Esophagus (tissue), 2 donors: ENCODE data around the gene LGALS1. TPM values are rescaled to one million over a fixed set of nuclear protein-coding genes. Genes with fewer than 3 reads are reported as not detected.
"Not testable (repeated sequence)": the region's sequence is repeated elsewhere in the genome, so short reads cannot be mapped to it uniquely, and the experiment has no call there.

Source experiments
- H3K27ac ChIP-seq, 2 donors: one replicate each; pipeline ENCODE4 v1.5.1; 2013; ENCODE audit warnings: low read depth in 2 of 2, mild to moderate bottlenecking in 2 of 2, inconsistent platforms in 1 of 2, low read length in 1 of 2, moderate library complexity in 1 of 2
- H3K27me3 ChIP-seq, 2 donors: one replicate each; pipeline ENCODE4 v1.6.1; 2013; ENCODE audit warnings: low read length in 2 of 2, control low read depth in 1 of 2, mild to moderate bottlenecking in 1 of 2; ENCODE audit not compliant: insufficient read depth in 2 of 2, control insufficient read depth in 1 of 2
- H3K36me3 ChIP-seq, 2 donors: one replicate each; pipeline ENCODE4 v1.6.1; 2013; ENCODE audit warnings: low read length in 1 of 2; ENCODE audit not compliant: control insufficient read depth in 2 of 2, insufficient read depth in 2 of 2
- H3K4me1 ChIP-seq, 2 donors: one replicate each; pipeline ENCODE4 v1.6.1; 2013; ENCODE audit warnings: low read length in 1 of 2; ENCODE audit not compliant: control insufficient read depth in 2 of 2, insufficient read depth in 2 of 2
- H3K4me3 ChIP-seq, 2 donors: one replicate each; pipeline ENCODE4 v1.5.1; 2013; ENCODE audit warnings: low read length in 2 of 2, mild to moderate bottlenecking in 2 of 2, low read depth in 1 of 2, moderate library complexity in 1 of 2
- H3K9me3 ChIP-seq, 2 donors: one replicate each; pipeline ENCODE4 v1.6.1; 2013; ENCODE audit warnings: mild to moderate bottlenecking in 2 of 2, low read depth in 1 of 2, low read length in 1 of 2, moderate library complexity in 1 of 2; ENCODE audit not compliant: control insufficient read depth in 2 of 2, insufficient read depth in 1 of 2
- WGBS, 2 donors: extraction: QIAGEN DNeasy Blood & Tissue Kit; methylation state at CpG; one replicate each; pipeline ENCODE4 v1.1.7; 2013; 5-methylcytosine and 5-hydroxymethylcytosine counted together
- polyA plus RNA-seq, 2 donors: library from polyadenylated mRNA; stranded (reverse); fragments of 200-250 nt; gene quantifications; one replicate each; pipeline ENCODE4 v1.2.3, GENCODE V29; 2013
- donor health status: healthy with polysubstance abuse.
- donor health status: Bipolar disorder and iron deficiency.

Gene LGALS1
- polyA plus RNA-seq, 2 donors: 160 to 194 TPM

- Histone ChIP-seq H3K36me3 (peaks cover 0 to 4% of the 10 kb centered on the region in 2 donors), H3K27me3 (no peaks in the 10 kb centered on the region), H3K4me3 (no peak overlapping the region), H3K9me3 (no peaks in the 10 kb centered on the region), H3K27ac (no peak overlapping the region), H3K4me1 (peaks cover 0 to 3% of the 10 kb centered on the region in 2 donors)
- 88 to 91% methylated on average over 10 of the region's 10 CpGs for WGBS, 2 donors
Measured at GRCh38 chr22:37711490-37711889, 36.1 kb downstream of the LGALS1 start.

GRCh38 chr22:37713761-37714160 is 38.3 kb downstream of the LGALS1 start:
- no peaks in the 10 kb centered on the region for H3K27me3 ChIP-seq
- H3K27ac ChIP-seq: no peak overlapping the region
- H3K9me3 ChIP-seq: no peaks in the 10 kb centered on the region
- 88 to 92% methylated on average over 7 of the region's 7 CpGs for WGBS, 2 donors
- H3K36me3 ChIP-seq: peaks cover 0 to 4% of the 10 kb centered on the region in 2 donors
- peaks cover 0 to 3% of the 10 kb centered on the region in 2 donors for H3K4me1 ChIP-seq
- H3K4me3 ChIP-seq: no peak overlapping the region

GRCh38 chr22:37714634-37715033 is 39.2 kb downstream of the LGALS1 start:
- H3K4me1 ChIP-seq: peaks cover 0 to 3% of the 10 kb centered on the region in 2 donors
- H3K36me3 ChIP-seq: peaks cover 0 to 4% of the 10 kb centered on the region in 2 donors
- 86 to 91% methylated on average over 2 of the region's 2 CpGs for WGBS, 2 donors
- no peaks in the 10 kb centered on the region for H3K9me3 ChIP-seq
- H3K27ac ChIP-seq: no peak overlapping the region
- no peaks in the 10 kb centered on the region for H3K27me3 ChIP-seq
- H3K4me3 ChIP-seq: no peak overlapping the region

- Histone ChIP-seq H3K36me3 (peaks cover 0 to 4% of the 10 kb centered on the region in 2 donors), H3K27ac (no peak overlapping the region), H3K4me3 (no peak overlapping the region), H3K27me3 (no peaks in the 10 kb centered on the region), H3K9me3 (no peaks in the 10 kb centered on the region), H3K4me1 (no peaks in the 10 kb centered on the region)
- 89 to 91% methylated on average over 7 of the region's 7 CpGs for WGBS, 2 donors
Measured at GRCh38 chr22:37715760-37716159, 40.3 kb downstream of the LGALS1 start.

- no peaks in the 10 kb centered on the region for H3K27me3 ChIP-seq
- WGBS, 2 donors: 73 to 80% methylated on average over 9 of the region's 9 CpGs
- H3K4me3 ChIP-seq: no peak overlapping the region
- no peaks in the 10 kb centered on the region for H3K4me1 ChIP-seq
- H3K27ac ChIP-seq: peak overlapping the region in 1 of 2 donors; percentile 45
- peaks cover 0 to 4% of the 10 kb centered on the region in 2 donors for H3K36me3 ChIP-seq
- H3K9me3 ChIP-seq: no peaks in the 10 kb centered on the region
Measured at GRCh38 chr22:37716708-37717107, 41.3 kb downstream of the LGALS1 start.

GRCh38 chr22:37717235-37717634 is 41.8 kb downstream of the LGALS1 start:
- H3K36me3 ChIP-seq, H3K9me3 ChIP-seq, H3K4me3 ChIP-seq, H3K4me1 ChIP-seq, H3K27me3 ChIP-seq: not testable (repeated sequence)
- H3K27ac ChIP-seq: peak overlapping the region in 1 of 2 donors; percentile 1
- WGBS, 2 donors: 84 to 95% methylated on average over 7 of the region's 7 CpGs

GRCh38 chr22:37717746-37718305 is 42.4 kb downstream of the LGALS1 start:
- not testable (repeated sequence) for H3K4me1 ChIP-seq, H3K27me3 ChIP-seq, H3K4me3 ChIP-seq, H3K27ac ChIP-seq, H3K9me3 ChIP-seq, H3K36me3 ChIP-seq
- WGBS, 2 donors: 96% methylated on average over 37 to 38 of the region's 38 CpGs

- H3K36me3 ChIP-seq: peaks cover 0 to 3% of the 10 kb centered on the region in 2 donors
- no peaks in the 10 kb centered on the region for H3K9me3 ChIP-seq
- no peak overlapping the region for H3K4me3 ChIP-seq
- no peak overlapping the region for H3K27ac ChIP-seq
- H3K4me1 ChIP-seq: no peaks in the 10 kb centered on the region
- WGBS, 2 donors: 94 to 95% methylated on average over 25 of the region's 25 CpGs
- H3K27me3 ChIP-seq: no peaks in the 10 kb centered on the region
Measured at GRCh38 chr22:37725551-37726240, 50.3 kb downstream of the LGALS1 start.

GRCh38 chr22:37726241-37726887 is 50.9 kb downstream of the LGALS1 start:
- H3K27me3 ChIP-seq: no peaks in the 10 kb centered on the region
- H3K36me3 ChIP-seq: peaks cover 0 to 3% of the 10 kb centered on the region in 2 donors
- H3K9me3 ChIP-seq: no peaks in the 10 kb centered on the region
- H3K4me3 ChIP-seq: no peak overlapping the region
- WGBS, 2 donors: 87% methylated on average over 20 of the region's 20 CpGs
- H3K27ac ChIP-seq: no peak overlapping the region
- no peaks in the 10 kb centered on the region for H3K4me1 ChIP-seq
